Measurements from ENCODE around the gene DNAJC22.
"Not testable (repeated sequence)": the region's sequence is repeated elsewhere in the genome, so short reads cannot be mapped to it uniquely, and the experiment has no call there.

Gene DNAJC22

GRCh38 chr12:49377386-49377785, 30.7 kb downstream of the DNAJC22 start:
- no peak for DNase-seq

GRCh38 chr12:49380184-49380583, 33.5 kb downstream of the DNAJC22 start:
- not testable (repeated sequence) for DNase-seq

- no peak for DNase-seq
These were observed 42.1 kb downstream of the DNAJC22 start for GRCh38 chr12:49388682-49389386.

- DNase-seq = no peak
These were observed 42.7 kb downstream of the DNAJC22 start for GRCh38 chr12:49389387-49389703.

- no peak for DNase-seq
These were observed 50.3 kb downstream of the DNAJC22 start for GRCh38 chr12:49397000-49397399.

- DNase-seq = no peak
These were observed 53.6 kb downstream of the DNAJC22 start for GRCh38 chr12:49400304-49400703.
